KOPT-K1 (cell line): Measurements from ENCODE around the gene TIGD1.

ENCODE experiments used
- H3K27ac ChIP-seq: fragments of 200-600 bp; sonication (generic); 2 replicates; pipeline ENCODE4 v1.5.1; 2016; ENCODE audit warnings: antibody characterized with exemption, mild to moderate bottlenecking, low read depth, low read length; ENCODE audit not compliant: poor library complexity, severe bottlenecking
- H3K36me3 ChIP-seq: fragments of 200-600 bp; sonication (generic); 2 replicates; pipeline ENCODE4 v1.5.1; 2017; ENCODE audit warnings: antibody characterized with exemption, mild to moderate bottlenecking, low read length, moderate library complexity; ENCODE audit not compliant: insufficient read depth
- H3K9me3 ChIP-seq: fragments of 200-600 bp; sonication (generic); 2 replicates; pipeline ENCODE4 v1.5.1; 2017; ENCODE audit warnings: antibody characterized with exemption, low read length, mild to moderate bottlenecking; ENCODE audit not compliant: insufficient read depth, poor library complexity, severe bottlenecking

TIGD1 gene

GRCh38 chr2:232525199-232525598 is 25.2 kb downstream of the TIGD1 start:
- Histone ChIP-seq H3K27ac (no peak overlapping the region), H3K9me3 (no peaks in the 10 kb centered on the region), H3K36me3 (no peaks in the 10 kb centered on the region)

- no peaks in the 10 kb centered on the region for H3K9me3 ChIP-seq
- H3K36me3 ChIP-seq: no peaks in the 10 kb centered on the region
- no peak overlapping the region for H3K27ac ChIP-seq
Observed at GRCh38 chr2:232524771-232525170, 25.6 kb downstream of the TIGD1 start.

GRCh38 chr2:232523682-232524597 is 26.4 kb downstream of the TIGD1 start:
- Histone ChIP-seq H3K9me3 (no peaks in the 10 kb centered on the region), H3K27ac (no peak overlapping the region), H3K36me3 (no peaks in the 10 kb centered on the region)

DNA sequence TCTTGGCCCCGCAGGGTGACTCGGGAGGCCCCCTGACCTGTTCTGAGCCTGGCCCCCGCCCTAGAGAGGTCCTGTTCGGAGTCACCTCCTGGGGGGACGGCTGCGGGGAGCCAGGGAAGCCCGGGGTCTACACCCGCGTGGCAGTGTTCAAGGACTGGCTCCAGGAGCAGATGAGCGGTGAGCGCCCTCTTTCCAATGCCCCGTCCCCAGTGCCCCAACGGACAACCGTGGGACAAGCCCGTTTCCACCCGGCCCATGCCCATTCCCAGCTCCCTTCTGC is 27.0 kb downstream of the TIGD1 start:
- Histone ChIP-seq H3K36me3 (no peaks in the 10 kb centered on the region), H3K27ac (no peak overlapping the region)

GRCh38 chr2:232522623-232523401 is 27.5 kb downstream of the TIGD1 start:
- Histone ChIP-seq H3K9me3 (no peaks in the 10 kb centered on the region), H3K36me3 (no peaks in the 10 kb centered on the region), H3K27ac (no peak overlapping the region)

More for the DNA sequence above, 27.0 kb downstream of the TIGD1 start:
- H3K9me3 ChIP-seq: no peaks in the 10 kb centered on the region

DNA sequence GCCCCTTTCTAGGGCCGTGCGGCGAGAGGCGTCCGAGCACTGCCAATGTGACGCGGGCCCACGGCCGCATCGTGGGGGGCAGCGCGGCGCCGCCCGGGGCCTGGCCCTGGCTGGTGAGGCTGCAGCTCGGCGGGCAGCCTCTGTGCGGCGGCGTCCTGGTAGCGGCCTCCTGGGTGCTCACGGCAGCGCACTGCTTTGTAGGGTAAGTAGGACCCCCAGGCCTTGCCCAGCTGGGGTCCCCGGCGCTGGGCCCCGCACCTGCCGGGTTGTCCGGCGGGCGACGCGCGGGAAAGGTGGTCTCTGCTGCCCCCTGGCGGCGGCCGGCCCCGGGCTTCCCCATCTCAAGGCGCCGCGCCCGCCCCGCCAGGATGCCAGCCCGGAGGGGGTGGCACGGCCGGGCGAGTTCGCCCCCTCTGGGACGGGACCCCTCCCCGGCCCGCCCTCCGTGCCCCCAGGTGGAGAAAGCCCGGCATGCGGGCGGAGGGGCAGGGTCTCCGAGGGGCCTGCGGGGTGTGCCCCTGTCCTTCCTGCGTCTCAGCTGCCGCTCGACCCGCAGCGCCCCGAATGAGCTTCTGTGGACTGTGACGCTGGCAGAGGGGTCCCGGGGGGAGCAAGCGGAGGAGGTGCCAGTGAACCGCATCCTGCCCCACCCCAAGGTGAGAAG is 28.3 kb downstream of the TIGD1 start:
- Histone ChIP-seq H3K27ac (no peak overlapping the region), H3K9me3 (no peaks in the 10 kb centered on the region), H3K36me3 (no peaks in the 10 kb centered on the region)

DNA sequence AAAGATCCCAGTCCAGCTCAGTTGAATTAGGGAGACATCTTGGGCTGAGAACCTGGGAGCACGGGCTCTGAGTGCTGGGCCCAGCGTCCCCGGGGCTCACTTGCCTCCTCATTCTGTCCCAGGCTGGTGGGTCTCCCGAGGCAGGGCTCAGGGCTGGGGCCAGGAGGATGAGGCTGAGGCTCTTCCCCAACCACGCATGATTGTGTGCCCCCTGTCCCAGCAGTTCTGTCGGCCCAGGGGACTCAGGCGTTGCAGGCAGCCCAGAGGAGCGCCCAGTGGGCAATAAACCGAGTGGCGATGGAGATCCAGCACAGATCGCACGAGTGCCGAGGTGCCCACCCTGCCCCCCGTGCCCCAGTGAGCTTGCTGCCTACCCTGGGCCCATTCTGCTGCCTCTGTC is 29.3 kb downstream of the TIGD1 start:
- Histone ChIP-seq H3K36me3 (no peaks in the 10 kb centered on the region), H3K9me3 (no peaks in the 10 kb centered on the region), H3K27ac (no peak overlapping the region)

DNA sequence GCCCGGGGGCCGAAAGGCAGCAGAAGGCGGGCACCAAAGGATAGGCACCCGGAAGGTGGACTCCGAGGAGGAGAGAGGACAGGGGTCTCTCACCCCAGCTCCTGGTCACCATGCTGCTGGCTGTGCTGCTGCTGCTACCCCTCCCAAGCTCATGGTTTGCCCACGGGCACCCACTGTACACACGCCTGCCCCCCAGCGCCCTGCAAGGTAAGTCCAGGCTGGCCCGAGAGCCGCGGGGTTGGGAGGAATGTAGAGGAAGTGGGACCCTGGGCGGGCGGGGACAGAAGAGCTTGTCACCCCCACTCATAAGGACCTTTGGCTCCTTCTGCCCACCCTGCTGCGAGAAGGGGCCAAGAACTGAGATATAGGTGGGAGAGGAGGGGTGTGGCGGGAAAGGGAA is 29.9 kb downstream of the TIGD1 start:
- no peaks in the 10 kb centered on the region for H3K36me3 ChIP-seq
- H3K9me3 ChIP-seq: no peaks in the 10 kb centered on the region
- no peak overlapping the region for H3K27ac ChIP-seq

GRCh38 chr2:232519581-232520438 is 30.5 kb downstream of the TIGD1 start, which contains the start of gene PRSS56:
Gene PRSS56 (plus strand): TSS chr2:232520388. CDS start chr2:232520599, 211 bp downstream.
- no peaks in the 10 kb centered on the region for H3K9me3 ChIP-seq
- no peaks in the 10 kb centered on the region for H3K36me3 ChIP-seq

GRCh38 chr2:232518844-232519243 is 31.5 kb downstream of the TIGD1 start:
- Histone ChIP-seq H3K9me3 (no peaks in the 10 kb centered on the region), H3K36me3 (no peaks in the 10 kb centered on the region), H3K27ac (no peak overlapping the region)

More at GRCh38 chr2:232519581-232520438, 30.5 kb downstream of the TIGD1 start, which contains the start of gene PRSS56:
- H3K27ac ChIP-seq: no peak within 1 kb of the TSS

GRCh38 chr2:232516551-232516950 is 33.8 kb downstream of the TIGD1 start:
- no peak overlapping the region for H3K27ac ChIP-seq
- H3K36me3 ChIP-seq: no peaks in the 10 kb centered on the region
- no peaks in the 10 kb centered on the region for H3K9me3 ChIP-seq

DNA sequence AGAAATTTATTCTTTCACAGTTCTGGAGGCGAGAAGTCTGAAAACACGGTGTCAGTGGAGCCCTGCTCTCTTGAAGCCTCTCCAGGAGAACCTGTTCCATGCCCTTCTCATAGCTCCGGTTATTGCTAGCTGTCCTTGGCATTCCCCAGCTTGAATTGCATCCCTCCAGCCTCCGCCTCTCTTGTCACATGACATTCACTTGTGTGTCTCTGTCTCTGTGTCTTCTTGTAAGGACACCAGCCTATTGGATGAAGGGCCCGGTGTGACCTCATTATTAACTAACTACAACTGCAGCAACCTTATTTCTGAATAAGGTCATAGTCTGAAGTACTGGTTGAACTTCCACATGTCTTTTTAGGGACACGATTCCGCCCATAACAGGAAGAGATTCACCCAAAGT is 34.7 kb downstream of the TIGD1 start:
- H3K9me3 ChIP-seq: no peaks in the 10 kb centered on the region
- no peaks in the 10 kb centered on the region for H3K36me3 ChIP-seq
- no peak overlapping the region for H3K27ac ChIP-seq

- no peaks in the 10 kb centered on the region for H3K9me3 ChIP-seq
- no peaks in the 10 kb centered on the region for H3K36me3 ChIP-seq
- no peak overlapping the region for H3K27ac ChIP-seq
Observed at GRCh38 chr2:232513353-232513752, 37.0 kb downstream of the TIGD1 start.

DNA sequence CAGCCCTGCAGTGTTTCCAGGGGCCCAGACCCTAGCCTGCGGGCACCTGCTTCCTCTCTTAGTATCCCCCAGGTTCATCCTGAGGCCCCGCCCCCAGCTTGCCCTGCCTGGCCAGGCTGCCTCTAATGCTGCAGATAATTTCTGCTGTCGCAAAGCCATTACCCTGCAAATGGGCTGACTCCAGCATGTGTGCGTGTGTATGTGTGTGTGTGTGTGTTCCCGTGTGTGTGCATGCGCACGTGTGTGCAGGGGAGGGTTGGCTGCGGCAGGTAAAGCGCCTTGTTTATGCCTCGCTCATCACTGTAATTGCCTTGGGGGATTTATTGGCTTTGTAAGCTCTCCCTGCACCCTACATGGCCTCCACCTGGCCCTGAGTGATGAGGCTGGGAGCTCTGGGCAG is 37.8 kb downstream of the TIGD1 start:
- Histone ChIP-seq H3K9me3 (no peaks in the 10 kb centered on the region), H3K27ac (no peak overlapping the region), H3K36me3 (no peaks in the 10 kb centered on the region)
